T-cell (primary cell): ENCODE measurements around the gene OR5H15. TPM values are rescaled to one million over a fixed set of nuclear protein-coding genes. Genes with fewer than 3 reads are reported as not detected.
"Not testable (repeated sequence)": the region's sequence is repeated elsewhere in the genome, so short reads cannot be mapped to it uniquely, and the experiment has no call there.

ENCODE experiments used
- ATAC-seq, 4 experiments: fragments of 200-7000 bp in 3 of 4; fragments of 150-1000 bp in 1 of 4; cut with Tn5 transposase; replicated peaks in 1 of 4; 1 replicate in 3 of 4; 2 replicates in 1 of 4; pipeline ENCODE4 v1.10.0; 2021; ENCODE audit warnings: moderate library complexity in 3 of 4, mild to moderate bottlenecking in 2 of 4, moderate number of reproducible peaks in 1 of 4
- CTCF ChIA-PET, 2 donors: fragments of 300-600 bp; sonication (Branson Sonifier 250); formaldehyde crosslinking; loops; one replicate each; lab custom pipeline; 2022; ENCODE audit warnings: antibody characterized with exemption in 2 of 2; lab: Charles Lee
- POLR2A ChIA-PET, 2 donors: fragments of 300-600 bp; sonication (Branson Sonifier 250); formaldehyde crosslinking; loops; one replicate each; lab custom pipeline; 2022; ENCODE audit warnings: antibody characterized with exemption in 2 of 2; lab: Charles Lee
- DNase-seq, 35 experiments: peaks; one replicate each; pipeline versions ENCODE4 v3.0.0 to v3.0.0-alpha.2; 2013 to 2023
- H3K27ac ChIP-seq: one replicate; pipeline ENCODE4 v1.5.1; 2013; ENCODE audit warnings: low read length
- H3K27me3 ChIP-seq, 2 experiments: replicated peaks in 1 of 2; 1 replicate in 1 of 2; 2 replicates in 1 of 2; pipeline versions ENCODE4 v1.6.1 to v1.7.0; 2013; ENCODE audit warnings: low read length in 1 of 2, mixed read lengths in 1 of 2; ENCODE audit not compliant: control insufficient read depth in 2 of 2, insufficient read depth in 2 of 2; ENCODE audit errors: extremely low read depth in 1 of 2
- H3K36me3 ChIP-seq, 2 donors: 1 replicate in 1 of 2; 2 replicates in 1 of 2; pipeline versions ENCODE4 v1.6.1 to v1.7.0; 2013; ENCODE audit warnings: low read length in 1 of 2; ENCODE audit not compliant: control insufficient read depth in 2 of 2, insufficient read depth in 1 of 2; ENCODE audit errors: extremely low read depth in 1 of 2
- H3K4me1 ChIP-seq, 2 experiments: 1 replicate in 1 of 2; 2 replicates in 1 of 2; pipeline versions ENCODE4 v1.6.1 to v1.7.0; 2013; ENCODE audit warnings: low read length in 2 of 2, mixed read lengths in 1 of 2; ENCODE audit not compliant: insufficient read depth in 2 of 2, control insufficient read depth in 1 of 2; ENCODE audit errors: extremely low read depth in 1 of 2
- H3K4me3 ChIP-seq, 2 donors: 1 replicate in 1 of 2; 2 replicates in 1 of 2; pipeline versions ENCODE4 v1.5.1 to v1.7.0; 2013; ENCODE audit warnings: mild to moderate bottlenecking in 2 of 2, low read length in 1 of 2, moderate library complexity in 1 of 2; ENCODE audit not compliant: control insufficient read depth in 1 of 2; ENCODE audit errors: extremely low read depth in 1 of 2
- H3K9me3 ChIP-seq: 2 replicates; pipeline ENCODE4 v1.7.0; 2013
- H3K27ac Mint-ChIP-seq, 2 donors: one replicate each; pipeline ENCODE4 v1.8.0; 2020 to 2021; ENCODE audit warnings: mild to moderate bottlenecking in 2 of 2, mixed read lengths in 2 of 2
- H3K27me3 Mint-ChIP-seq, 2 donors: one replicate each; pipeline ENCODE4 v1.8.0; 2021 to 2022; ENCODE audit warnings: mixed read lengths in 2 of 2
- H3K36me3 Mint-ChIP-seq: one replicate; pipeline ENCODE4 v1.8.0; 2021; ENCODE audit warnings: mixed read lengths
- H3K4me1 Mint-ChIP-seq, 3 donors: one replicate each; pipeline ENCODE4 v1.8.0; 2020 to 2022; ENCODE audit warnings: mixed read lengths in 3 of 3, mild to moderate bottlenecking in 1 of 3
- H3K4me3 Mint-ChIP-seq, 3 donors: one replicate each; pipeline ENCODE4 v1.8.0; 2020 to 2022; ENCODE audit warnings: mild to moderate bottlenecking in 3 of 3, mixed read lengths in 3 of 3, moderate library complexity in 3 of 3
- H3K9me3 Mint-ChIP-seq, 3 donors: one replicate each; pipeline ENCODE4 v1.8.0; 2020 to 2022; ENCODE audit warnings: mixed read lengths in 3 of 3
- WGBS: methylation state at CpG from one replicate; pipeline ENCODE4 v1.1.5; 2013; ENCODE audit warnings: missing lambda C conversion rate; ENCODE audit not compliant: insufficient coverage; 5-methylcytosine and 5-hydroxymethylcytosine counted together
- total RNA-seq, 35 experiments: library from RNA in 6 of 35; stranded (reverse) in 6 of 35; fragments of 120-200 nt in 1 of 35; gene quantifications; one replicate each; pipeline versions ENCODE4 v1.2.1 to v1.2.4 and lab custom pipeline; 2013 to 2026

Gene OR5H15
- total RNA-seq (not detected), total RNA-seq (lab: John Stamatoyannopoulos, UW) (0 reads per million in 29 experiments)
- total RNA-seq (2013) = not detected

- H3K9me3 Mint-ChIP-seq = no peaks in the 10 kb centered on the region
Measured at GRCh38 chr3:98166396-98166795, at the start of gene OR5H15. OR5H15 (plus strand) TSS chr3:98166696; CDS start chr3:98168700, 2,004 bp downstream.

GRCh38 chr3:98130421-98130820, 36.1 kb upstream of the OR5H15 start, which contains the start of gene OR5H1:
OR5H1 (plus strand) TSS chr3:98130721; CDS start chr3:98132698, 1,977 bp downstream.
- Mint-ChIP-seq H3K9me3 (no peaks in the 10 kb centered on the region), H3K4me3 (no peak within 1 kb of the TSS), H3K4me1 (no peaks in the 10 kb centered on the region), H3K27ac (no peak within 1 kb of the TSS), H3K27me3 (no peaks in the 10 kb centered on the region), H3K36me3 (no peaks in the 10 kb centered on the region)
- ChIA-PET POLR2A (no interaction called here), CTCF (no interaction called here)
- Histone ChIP-seq H3K4me1 (no peaks in the 10 kb centered on the region), H3K27ac (no peak within 1 kb of the TSS), H3K4me3 (no peak within 1 kb of the TSS), H3K9me3 (no peaks in the 10 kb centered on the region), H3K27me3 (no peaks in the 10 kb centered on the region), H3K36me3 (no peaks in the 10 kb centered on the region)
- DNase-seq (no peak), ATAC-seq (no peak)
- no CpG with 5 or more reads among the region's 1 CpG for WGBS

More at GRCh38 chr3:98166396-98166795, at the start of gene OR5H15:
- Histone ChIP-seq H3K4me1 (no peaks in the 10 kb centered on the region), H3K9me3 (no peaks in the 10 kb centered on the region), H3K27ac (no peak within 1 kb of the TSS), H3K27me3 (no peaks in the 10 kb centered on the region), H3K4me3 (no peak within 1 kb of the TSS), H3K36me3 (no peaks in the 10 kb centered on the region)
- Mint-ChIP-seq H3K27me3 (peaks cover 2 to 7% of the 10 kb centered on the region in 2 donors), H3K4me1 (no peaks in the 10 kb centered on the region), H3K36me3 (no peaks in the 10 kb centered on the region), H3K4me3 (no peak within 1 kb of the TSS), H3K27ac (no peak within 1 kb of the TSS)
- ChIA-PET CTCF (no interaction called here), POLR2A (no interaction called here)
- ATAC-seq (no peak), DNase-seq (no peak)
- no CpG with 5 or more reads among the region's 3 CpGs for WGBS

GRCh38 chr3:98136631-98137030, 29.9 kb upstream of the OR5H15 start:
- Histone ChIP-seq H3K4me3 (no peak overlapping the region), H3K4me1 (no peaks in the 10 kb centered on the region), H3K27ac (no peak overlapping the region), H3K9me3 (no peaks in the 10 kb centered on the region), H3K36me3 (no peaks in the 10 kb centered on the region), H3K27me3 (no peaks in the 10 kb centered on the region)
- no peaks in the 10 kb centered on the region for H3K4me1 Mint-ChIP-seq
- no peak overlapping the region for H3K27ac Mint-ChIP-seq
- H3K9me3 Mint-ChIP-seq = no peaks in the 10 kb centered on the region
- no peaks in the 10 kb centered on the region for H3K27me3 Mint-ChIP-seq
- ChIA-PET CTCF (no interaction called here), POLR2A (no interaction called here)
- ATAC-seq (no peak), DNase-seq (no peak)
- H3K4me3 Mint-ChIP-seq = no peak overlapping the region
- WGBS = no CpG with 5 or more reads among the region's 3 CpGs
- H3K36me3 Mint-ChIP-seq = no peaks in the 10 kb centered on the region

- H3K9me3 ChIP-seq, POLR2A ChIA-PET, CTCF ChIA-PET, H3K36me3 ChIP-seq, DNase-seq, H3K4me3 Mint-ChIP-seq, H3K27ac ChIP-seq, H3K4me1 ChIP-seq, H3K36me3 Mint-ChIP-seq, H3K4me1 Mint-ChIP-seq, H3K27me3 Mint-ChIP-seq, H3K4me3 ChIP-seq, H3K27ac Mint-ChIP-seq, H3K9me3 Mint-ChIP-seq, H3K27me3 ChIP-seq, ATAC-seq: not testable (repeated sequence)
- 85% methylated on average over 8 of the region's 23 CpGs for WGBS
Measured at GRCh38 chr3:98137826-98138557, 28.5 kb upstream of the OR5H15 start.

- Histone ChIP-seq H3K27ac (no peak overlapping the region), H3K27me3 (no peaks in the 10 kb centered on the region), H3K4me3 (no peak overlapping the region), H3K4me1 (no peaks in the 10 kb centered on the region), H3K9me3 (no peaks in the 10 kb centered on the region), H3K36me3 (no peaks in the 10 kb centered on the region)
- CTCF ChIA-PET = no interaction called here
- H3K4me3 Mint-ChIP-seq = no peak overlapping the region
- ATAC-seq (no peak), DNase-seq (no peak)
- POLR2A ChIA-PET = interaction anchor here in 1 of 2 donors (0.6 kb wide), 1 partner anchor 1711 kb away, joined by 3 read pairs; no protein-coding TSS in a partner anchor
- no peak overlapping the region for H3K27ac Mint-ChIP-seq
- H3K4me1 Mint-ChIP-seq = no peaks in the 10 kb centered on the region
- H3K9me3 Mint-ChIP-seq = no peaks in the 10 kb centered on the region
- H3K36me3 Mint-ChIP-seq = no peaks in the 10 kb centered on the region
- peaks cover 2 to 7% of the 10 kb centered on the region in 2 donors for H3K27me3 Mint-ChIP-seq
Measured at GRCh38 chr3:98140531-98140930, 26.0 kb upstream of the OR5H15 start.

- Mint-ChIP-seq H3K4me3 (no peak within 1 kb of the TSS), H3K36me3 (no peaks in the 10 kb centered on the region), H3K4me1 (no peaks in the 10 kb centered on the region), H3K27me3 (peaks cover 2 to 10% of the 10 kb centered on the region in 2 donors), H3K9me3 (peaks cover 0 to 6% (median under 1%) of the 10 kb centered on the region in 3 donors), H3K27ac (no peak within 1 kb of the TSS)
- ChIA-PET CTCF (no interaction called here), POLR2A (no interaction called here)
- Histone ChIP-seq H3K27me3 (no peaks in the 10 kb centered on the region), H3K36me3 (no peaks in the 10 kb centered on the region), H3K4me3 (no peak within 1 kb of the TSS), H3K4me1 (no peaks in the 10 kb centered on the region), H3K27ac (no peak within 1 kb of the TSS), H3K9me3 (no peaks in the 10 kb centered on the region)
- no CpG with 5 or more reads among the region's 1 CpG for WGBS
- ATAC-seq = no peak
- no peak for DNase-seq
Measured at GRCh38 chr3:98147179-98147578, 19.3 kb upstream of the OR5H15 start, which contains the start of gene OR5H14. OR5H14 (plus strand) TSS chr3:98147479; CDS start chr3:98149386, 1,907 bp downstream.
